ENCODE results near the gene RAB31.

- TF ChIP-seq, protein P1, sequence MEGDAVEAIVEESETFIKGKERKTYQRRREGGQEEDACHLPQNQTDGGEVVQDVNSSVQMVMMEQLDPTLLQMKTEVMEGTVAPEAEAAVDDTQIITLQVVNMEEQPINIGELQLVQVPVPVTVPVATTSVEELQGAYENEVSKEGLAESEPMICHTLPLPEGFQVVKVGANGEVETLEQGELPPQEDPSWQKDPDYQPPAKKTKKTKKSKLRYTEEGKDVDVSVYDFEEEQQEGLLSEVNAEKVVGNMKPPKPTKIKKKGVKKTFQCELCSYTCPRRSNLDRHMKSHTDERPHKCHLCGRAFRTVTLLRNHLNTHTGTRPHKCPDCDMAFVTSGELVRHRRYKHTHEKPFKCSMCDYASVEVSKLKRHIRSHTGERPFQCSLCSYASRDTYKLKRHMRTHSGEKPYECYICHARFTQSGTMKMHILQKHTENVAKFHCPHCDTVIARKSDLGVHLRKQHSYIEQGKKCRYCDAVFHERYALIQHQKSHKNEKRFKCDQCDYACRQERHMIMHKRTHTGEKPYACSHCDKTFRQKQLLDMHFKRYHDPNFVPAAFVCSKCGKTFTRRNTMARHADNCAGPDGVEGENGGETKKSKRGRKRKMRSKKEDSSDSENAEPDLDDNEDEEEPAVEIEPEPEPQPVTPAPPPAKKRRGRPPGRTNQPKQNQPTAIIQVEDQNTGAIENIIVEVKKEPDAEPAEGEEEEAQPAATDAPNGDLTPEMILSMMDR (IDR thresholded peaks at IDR 0.05), result no peak
- TF ChIP-seq POLR2A (IDR thresholded peaks at IDR 0.05; ENCODE audit: low read depth) (no peak), EP300 (IDR thresholded peaks at IDR 0.05) (no peak), POLR2AphosphoS5 (IDR thresholded peaks at IDR 0.05) (no peak)
Observed at GRCh38 chr18:9766740-9767139, 58.6 kb downstream of the RAB31 start.

All from esophagus muscularis mucosa (tissue), 4 donors.